Stimulated activated CD4-positive, alpha-beta T cell treated with anti-CD3 and anti-CD28 coated beads, Interleukin-12 subunit alpha, Interleukin-12 subunit beta, amount 100 ng/mL, for 48 hours (primary cell): ENCODE results near the gene UBE2S.
"Not testable (repeated sequence)": the region's sequence is repeated elsewhere in the genome, so short reads cannot be mapped to it uniquely, and the experiment has no call there.

Experiments used
- DNase-seq, 3 donors: peaks; one replicate each; pipeline ENCODE4 v3.0.0-alpha.2; 2020; ENCODE audit warnings: low read depth in 2 of 3, low spot score in 1 of 3

UBE2S gene

GRCh38 chr19:55406826-55407549 lies 600 bp downstream of the UBE2S start:
- no peak for DNase-seq

DNA sequence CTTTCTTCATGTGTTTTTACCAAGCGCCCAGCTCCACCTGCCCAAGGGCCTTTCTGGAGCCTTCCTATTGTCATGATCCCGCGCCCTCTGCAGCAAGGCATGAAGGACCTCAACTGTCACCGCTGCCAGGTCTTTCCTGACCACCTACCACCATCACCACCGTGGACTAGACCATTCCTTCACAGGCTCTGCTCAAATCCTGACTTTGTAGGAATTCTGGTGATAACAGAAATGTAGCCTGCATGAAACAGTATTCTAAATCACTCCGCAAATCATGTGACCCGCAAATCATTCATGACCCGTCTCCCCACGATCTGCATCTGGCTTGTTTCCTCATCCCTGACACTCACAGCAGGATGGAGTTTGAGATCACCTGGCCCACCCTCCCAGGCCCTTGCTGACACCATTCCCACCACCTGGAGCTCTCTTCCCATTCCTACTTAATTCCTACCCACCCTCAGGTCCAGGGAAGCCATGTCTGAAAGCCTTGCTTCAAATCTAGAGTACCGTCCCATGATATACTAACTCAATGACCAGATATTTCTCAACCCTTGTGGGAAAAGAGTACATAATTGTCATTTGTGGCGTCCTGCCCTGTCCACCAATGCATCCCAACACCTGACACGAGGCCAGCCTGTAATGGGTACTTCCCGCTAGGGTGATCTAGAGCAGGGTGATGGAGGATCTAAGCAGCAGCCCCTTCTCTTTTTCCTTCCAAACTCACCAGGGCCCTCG lies 1.3 kb downstream of the UBE2S start:
- no peak for DNase-seq

DNA sequence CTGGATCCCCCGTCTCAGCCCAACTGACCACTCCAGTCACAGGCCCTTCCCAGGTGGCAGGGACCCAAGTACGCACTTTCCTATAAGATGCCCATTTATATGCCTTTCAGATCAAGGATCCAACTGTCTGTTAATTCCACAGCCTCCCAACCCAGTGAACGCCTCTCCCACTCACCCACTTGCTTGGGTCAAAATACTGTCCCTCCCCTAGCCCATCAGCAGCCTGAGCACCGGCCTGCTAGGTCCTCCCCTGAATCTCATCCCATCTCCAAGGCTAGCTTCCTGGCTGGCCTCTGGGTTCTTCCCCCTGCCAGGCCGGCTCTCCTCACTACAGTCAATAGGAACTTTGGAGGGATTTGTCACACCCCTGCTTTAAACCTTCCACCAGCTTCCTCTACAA lies 1.9 kb downstream of the UBE2S start:
- DNase-seq: no peak

- no peak for DNase-seq
Observed at GRCh38 chr19:55402509-55402908, 5.1 kb downstream of the UBE2S start.

- not testable (repeated sequence) for DNase-seq
Observed at GRCh38 chr19:55401390-55401789, 6.2 kb downstream of the UBE2S start.

DNA sequence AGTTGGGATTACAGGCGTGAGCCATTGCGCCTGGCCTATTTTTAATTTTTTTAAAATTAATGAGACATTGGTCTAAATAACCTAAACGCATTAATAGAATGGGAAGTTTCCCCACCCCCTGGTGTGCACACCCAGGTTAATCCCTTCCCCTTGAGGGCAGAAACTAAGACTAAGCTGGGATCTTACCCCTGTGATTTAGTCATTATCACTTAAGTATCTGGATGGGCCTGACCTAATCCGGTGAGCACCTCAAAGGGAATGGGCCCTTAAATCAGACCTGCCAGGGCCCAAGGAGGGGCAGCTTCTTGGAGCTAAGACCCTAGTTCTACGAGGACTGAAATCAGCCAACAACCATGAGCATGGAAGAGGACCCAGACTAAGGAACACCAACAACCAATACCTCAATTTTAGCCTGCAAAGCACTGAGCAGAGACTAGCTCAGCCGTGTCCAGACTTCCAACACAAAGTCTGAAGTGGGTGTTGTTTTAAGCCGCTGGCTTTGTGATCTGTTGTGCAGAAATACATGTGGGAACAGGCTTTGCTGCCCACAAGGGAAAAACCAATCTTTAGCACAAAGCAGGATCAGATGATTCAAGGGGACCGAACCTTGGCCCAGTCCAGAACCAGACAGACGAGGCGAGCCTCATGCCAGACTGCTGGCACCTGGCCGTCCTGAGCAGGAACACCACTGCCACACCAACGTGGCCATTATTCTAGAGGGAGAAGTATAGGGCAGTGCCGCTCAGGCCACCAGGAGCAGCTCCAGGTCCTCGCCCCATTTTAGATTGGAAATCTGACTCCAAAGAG lies 7.1 kb downstream of the UBE2S start:
- DNase-seq: no peak

GRCh38 chr19:55398200-55398925 lies 9.2 kb downstream of the UBE2S start:
- DNase-seq: no peak

DNA sequence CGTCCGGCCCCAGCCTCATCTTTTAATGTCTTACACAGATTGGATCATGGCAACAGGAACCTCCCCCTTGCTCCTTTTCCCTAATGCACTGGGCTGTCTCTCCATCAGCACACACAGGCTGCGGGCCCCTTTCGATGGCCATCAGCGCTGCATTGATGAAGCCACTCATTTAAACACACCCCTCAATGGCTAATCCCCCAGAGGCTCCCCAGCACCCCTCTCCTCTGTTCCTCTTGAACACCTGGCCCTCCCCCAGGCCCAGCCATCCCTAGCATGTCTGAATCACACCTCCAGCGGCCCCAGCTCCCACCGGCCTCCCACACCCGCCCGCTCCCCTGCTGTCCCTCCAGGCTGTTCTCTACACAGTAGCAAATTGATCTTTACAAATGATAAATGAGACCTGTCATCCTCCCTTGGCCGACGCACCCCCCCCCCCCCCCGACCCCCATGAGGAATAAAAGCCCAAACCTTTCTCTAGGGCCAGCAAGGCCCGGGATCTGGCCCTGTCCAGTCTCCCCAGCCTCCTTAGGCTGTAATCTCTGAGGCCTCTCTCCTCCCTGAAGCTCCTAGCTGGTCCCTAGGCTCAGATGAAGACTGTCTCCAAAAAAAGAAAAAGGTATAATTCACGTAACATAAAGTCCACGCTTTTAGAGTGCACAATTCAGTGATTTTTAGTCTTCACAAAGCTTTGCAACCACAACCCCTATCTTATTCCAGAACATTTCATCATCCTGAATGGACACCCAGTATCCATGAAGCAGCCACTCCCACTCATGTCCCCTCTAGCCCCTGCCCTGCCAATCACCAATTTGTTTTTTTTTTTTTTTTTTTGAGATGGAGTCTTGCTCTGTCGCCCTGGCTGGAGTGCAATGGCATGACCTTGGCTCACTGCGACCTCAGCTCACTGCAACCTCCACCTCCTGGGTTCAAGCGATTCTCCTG lies 14.5 kb downstream of the UBE2S start:
- DNase-seq: no peak

DNA sequence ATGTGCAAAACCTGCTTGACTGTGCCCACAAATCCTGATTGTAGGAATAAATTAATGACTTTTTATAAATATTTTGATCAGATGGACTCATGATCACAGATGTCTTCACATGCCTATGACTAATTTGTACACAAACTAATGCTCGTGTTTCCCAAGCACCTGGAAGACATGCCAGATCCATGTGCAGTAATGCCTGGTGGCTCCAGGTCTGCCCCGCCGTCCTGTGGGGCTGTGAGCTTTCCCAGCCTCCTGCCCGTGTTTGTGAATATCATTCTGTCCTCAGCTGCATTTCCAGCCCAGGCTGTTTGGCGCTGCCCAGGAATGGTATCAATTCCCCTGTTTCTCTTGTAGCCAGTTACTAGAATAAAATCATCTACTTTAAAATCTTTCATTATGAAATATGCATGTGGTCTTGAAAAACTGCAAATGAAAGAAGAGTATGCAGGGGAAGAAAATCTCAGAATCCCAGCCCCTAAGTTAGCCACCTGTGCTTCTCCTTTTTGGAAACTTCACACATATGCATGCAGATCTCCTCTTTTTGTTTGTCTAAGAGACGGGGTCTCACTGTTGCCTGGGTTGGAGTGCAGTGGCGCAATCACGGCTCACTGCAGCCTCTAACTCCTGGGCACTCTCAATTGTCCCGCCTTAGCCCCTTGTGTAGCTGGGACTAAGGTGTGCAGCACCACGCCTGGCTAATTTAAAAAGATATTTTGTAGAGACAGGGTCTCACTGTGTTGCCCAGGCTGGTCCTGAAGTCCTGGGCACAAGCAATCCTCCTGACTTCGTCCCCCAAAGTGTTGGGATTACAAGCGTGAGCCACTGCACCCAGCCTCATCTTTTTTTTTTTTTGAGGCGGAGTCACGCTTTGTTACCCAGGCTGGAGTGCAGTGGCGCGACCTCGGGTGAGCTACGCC lies 15.6 kb downstream of the UBE2S start:
- DNase-seq: no peak

- no peak for DNase-seq
Observed at GRCh38 chr19:55391191-55391670, 16.4 kb downstream of the UBE2S start.

GRCh38 chr19:55390461-55390880 lies 17.1 kb downstream of the UBE2S start:
- DNase-seq: no peak

- no peak for DNase-seq
Observed at GRCh38 chr19:55389386-55390317, 17.9 kb downstream of the UBE2S start.

DNA sequence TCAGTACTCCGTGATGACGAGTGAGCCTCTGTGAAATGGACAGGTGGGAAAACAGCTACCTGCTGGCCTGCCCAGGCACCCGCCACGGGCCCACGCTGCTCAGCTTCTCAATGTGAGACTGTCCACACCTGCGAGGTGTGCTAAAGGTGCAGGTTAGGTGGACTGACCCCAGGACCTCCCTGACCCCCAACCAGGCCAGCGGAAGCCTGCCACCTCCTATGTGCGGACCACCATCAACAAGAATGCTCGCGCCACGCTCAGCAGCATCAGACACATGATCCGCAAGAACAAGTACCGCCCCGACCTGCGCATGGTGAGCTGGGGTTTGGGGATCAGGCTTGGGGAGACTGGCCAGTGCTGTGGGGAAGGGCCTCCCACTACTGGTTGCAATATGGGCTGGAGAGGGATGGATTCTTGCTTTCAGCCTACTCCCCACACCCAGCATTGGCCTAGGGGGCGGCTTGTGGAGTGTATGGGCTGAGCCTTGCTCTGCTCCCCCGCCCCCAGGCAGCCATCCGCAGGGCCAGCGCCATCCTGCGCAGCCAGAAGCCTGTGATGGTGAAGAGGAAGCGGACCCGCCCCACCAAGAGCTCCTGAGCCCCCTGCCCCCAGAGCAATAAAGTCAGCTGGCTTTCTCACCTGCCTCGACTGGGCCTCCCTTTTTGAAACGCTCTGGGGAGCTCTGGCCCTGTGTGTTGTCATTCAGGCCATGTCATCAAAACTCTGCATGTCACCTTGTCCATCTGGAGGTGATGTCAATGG lies 19.7 kb downstream of the UBE2S start:
- no peak for DNase-seq

DNA sequence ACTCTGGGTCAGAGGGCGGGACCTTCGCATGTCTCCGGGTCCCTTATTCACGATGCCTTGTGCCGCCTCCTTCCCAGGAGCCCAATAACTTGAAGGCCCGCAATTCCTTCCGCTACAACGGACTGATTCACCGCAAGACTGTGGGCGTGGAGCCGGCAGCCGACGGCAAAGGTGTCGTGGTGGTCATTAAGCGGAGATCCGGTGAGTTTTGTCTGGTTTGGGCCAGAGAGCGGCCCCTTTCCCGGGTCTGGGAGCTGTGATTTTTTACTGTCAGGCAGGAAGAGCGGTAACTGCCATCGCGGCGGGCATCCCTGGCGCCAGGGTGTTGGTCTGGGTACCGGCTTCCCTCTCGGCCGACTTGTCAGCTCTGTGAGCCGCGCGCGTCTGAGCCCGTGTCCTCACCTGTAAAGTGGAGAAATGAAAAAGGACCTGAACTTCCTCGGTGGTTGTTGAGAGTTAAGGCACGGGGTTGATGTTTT lies 21.1 kb downstream of the UBE2S start:
- no peak for DNase-seq

DNA sequence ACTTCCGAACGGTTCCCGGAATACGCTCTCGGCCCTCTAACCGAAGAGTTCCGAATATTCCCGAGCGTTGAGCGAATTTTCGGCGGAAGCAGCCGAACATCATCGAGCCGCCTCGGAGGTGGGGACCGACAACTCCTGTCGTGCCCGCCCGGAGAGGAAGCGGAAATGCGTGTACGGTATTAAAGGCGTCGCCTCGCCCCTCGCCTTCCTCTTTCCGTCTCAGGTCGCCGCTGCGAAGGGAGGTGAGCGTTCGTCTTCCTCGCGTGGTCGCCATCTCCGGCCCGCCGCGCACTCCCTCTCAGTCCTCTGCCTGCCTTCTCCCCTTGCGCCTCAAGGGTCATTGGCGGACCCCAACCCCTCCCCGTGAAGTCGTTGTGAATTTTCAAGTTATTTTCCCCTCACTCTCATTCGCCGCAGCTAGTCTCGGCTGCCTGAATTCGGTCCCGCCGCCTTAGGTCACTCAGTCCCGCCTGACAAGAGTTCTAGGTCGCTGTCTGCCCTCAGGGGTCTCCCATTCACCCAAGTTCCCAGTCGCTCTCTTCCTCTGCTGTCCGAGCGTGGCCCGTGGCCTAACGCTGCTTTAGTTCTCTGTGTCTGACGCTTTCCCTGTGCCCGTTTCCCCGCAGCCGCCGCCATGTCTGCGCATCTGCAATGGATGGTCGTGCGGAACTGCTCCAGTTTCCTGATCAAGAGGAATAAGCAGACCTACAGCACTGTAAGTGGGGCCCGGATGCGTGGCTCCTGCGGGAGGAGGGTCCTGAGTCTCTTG lies 21.7 kb downstream of the UBE2S start, which contains the start of gene RPL28:
TSS of gene RPL28 (plus strand) at position 209 of the 769 bp plus-strand sequence. CDS start at position 635, 426 bp downstream.
- peak; percentile 96 to 100 (median 98) for DNase-seq
